ENCODE data around the gene THADA. TPM values are rescaled to one million over a fixed set of nuclear protein-coding genes. Genes with fewer than 3 reads are reported as not detected.

The THADA gene
- total RNA-seq, 1 donor from 2014 or later: 19.4 TPM

DNA sequence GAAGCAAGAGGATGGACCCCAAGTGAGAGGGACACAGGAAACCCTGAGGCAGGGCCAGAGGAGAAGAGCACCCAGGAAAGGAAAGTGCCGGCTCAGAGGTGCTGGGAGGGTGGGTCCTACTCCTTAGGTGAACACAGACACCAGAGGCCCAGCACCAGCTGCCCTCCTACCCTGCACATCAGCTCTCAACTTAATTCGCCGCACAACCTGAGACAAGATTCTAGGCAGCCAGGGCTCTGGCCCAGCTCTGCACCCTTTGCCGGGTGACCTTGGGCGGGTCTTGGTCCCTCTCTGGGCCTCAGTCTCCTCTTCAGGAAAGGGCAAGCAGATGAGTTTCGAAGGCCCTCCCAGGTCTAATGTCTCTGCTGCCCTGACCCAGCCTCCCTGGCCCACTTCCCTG, 397.6 kb downstream of the THADA start:
- peaks cover 3% of the 10 kb centered on the region for H3K27me3 Mint-ChIP-seq (ENCODE audit: unreplicated experiment)
- H3K4me3 Mint-ChIP-seq (ENCODE audit: unreplicated experiment): no peak overlapping the region
- H3K36me3 Mint-ChIP-seq (ENCODE audit: low read depth, unreplicated experiment): peaks cover 4% of the 10 kb centered on the region
- no peak overlapping the region for H3K27ac Mint-ChIP-seq (ENCODE audit: unreplicated experiment)
- peaks cover 7% of the 10 kb centered on the region for H3K4me1 Mint-ChIP-seq (ENCODE audit: unreplicated experiment)
- TF ChIP-seq, protein P1, sequence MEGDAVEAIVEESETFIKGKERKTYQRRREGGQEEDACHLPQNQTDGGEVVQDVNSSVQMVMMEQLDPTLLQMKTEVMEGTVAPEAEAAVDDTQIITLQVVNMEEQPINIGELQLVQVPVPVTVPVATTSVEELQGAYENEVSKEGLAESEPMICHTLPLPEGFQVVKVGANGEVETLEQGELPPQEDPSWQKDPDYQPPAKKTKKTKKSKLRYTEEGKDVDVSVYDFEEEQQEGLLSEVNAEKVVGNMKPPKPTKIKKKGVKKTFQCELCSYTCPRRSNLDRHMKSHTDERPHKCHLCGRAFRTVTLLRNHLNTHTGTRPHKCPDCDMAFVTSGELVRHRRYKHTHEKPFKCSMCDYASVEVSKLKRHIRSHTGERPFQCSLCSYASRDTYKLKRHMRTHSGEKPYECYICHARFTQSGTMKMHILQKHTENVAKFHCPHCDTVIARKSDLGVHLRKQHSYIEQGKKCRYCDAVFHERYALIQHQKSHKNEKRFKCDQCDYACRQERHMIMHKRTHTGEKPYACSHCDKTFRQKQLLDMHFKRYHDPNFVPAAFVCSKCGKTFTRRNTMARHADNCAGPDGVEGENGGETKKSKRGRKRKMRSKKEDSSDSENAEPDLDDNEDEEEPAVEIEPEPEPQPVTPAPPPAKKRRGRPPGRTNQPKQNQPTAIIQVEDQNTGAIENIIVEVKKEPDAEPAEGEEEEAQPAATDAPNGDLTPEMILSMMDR (IDR thresholded peaks at IDR 0.05; ENCODE audit: unreplicated experiment): no peak
- DNase-seq (ENCODE audit: low spot score): no peak
- no peaks in the 10 kb centered on the region for H3K9me3 Mint-ChIP-seq (ENCODE audit: unreplicated experiment)

DNA sequence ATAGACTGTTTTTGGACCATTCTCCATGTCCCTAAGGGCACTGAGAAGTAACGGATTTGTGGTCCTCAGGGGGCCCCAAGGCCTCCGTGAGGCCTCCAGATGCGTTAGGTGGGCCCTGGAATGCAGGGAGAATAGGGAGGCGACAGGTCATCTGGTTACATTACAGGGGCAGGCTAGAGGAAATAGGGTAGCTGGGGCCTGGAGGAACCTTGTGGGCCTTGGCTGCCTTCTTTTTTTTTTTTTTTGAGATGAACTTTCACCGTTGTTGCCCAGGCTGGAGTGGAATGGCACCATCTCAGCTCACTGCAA, 398.3 kb downstream of the THADA start:
- H3K27ac Mint-ChIP-seq (ENCODE audit: unreplicated experiment): no peak overlapping the region
- no peak overlapping the region for H3K4me3 Mint-ChIP-seq (ENCODE audit: unreplicated experiment)
- peaks cover 7% of the 10 kb centered on the region for H3K4me1 Mint-ChIP-seq (ENCODE audit: unreplicated experiment)
- H3K36me3 Mint-ChIP-seq (ENCODE audit: low read depth, unreplicated experiment): peaks cover 3% of the 10 kb centered on the region
- no peaks in the 10 kb centered on the region for H3K9me3 Mint-ChIP-seq (ENCODE audit: unreplicated experiment)
- TF ChIP-seq, protein P1 (IDR thresholded peaks at IDR 0.05; ENCODE audit: unreplicated experiment): no peak
- DNase-seq (ENCODE audit: low spot score): no peak
- H3K27me3 Mint-ChIP-seq (ENCODE audit: unreplicated experiment): peaks cover 3% of the 10 kb centered on the region

DNA sequence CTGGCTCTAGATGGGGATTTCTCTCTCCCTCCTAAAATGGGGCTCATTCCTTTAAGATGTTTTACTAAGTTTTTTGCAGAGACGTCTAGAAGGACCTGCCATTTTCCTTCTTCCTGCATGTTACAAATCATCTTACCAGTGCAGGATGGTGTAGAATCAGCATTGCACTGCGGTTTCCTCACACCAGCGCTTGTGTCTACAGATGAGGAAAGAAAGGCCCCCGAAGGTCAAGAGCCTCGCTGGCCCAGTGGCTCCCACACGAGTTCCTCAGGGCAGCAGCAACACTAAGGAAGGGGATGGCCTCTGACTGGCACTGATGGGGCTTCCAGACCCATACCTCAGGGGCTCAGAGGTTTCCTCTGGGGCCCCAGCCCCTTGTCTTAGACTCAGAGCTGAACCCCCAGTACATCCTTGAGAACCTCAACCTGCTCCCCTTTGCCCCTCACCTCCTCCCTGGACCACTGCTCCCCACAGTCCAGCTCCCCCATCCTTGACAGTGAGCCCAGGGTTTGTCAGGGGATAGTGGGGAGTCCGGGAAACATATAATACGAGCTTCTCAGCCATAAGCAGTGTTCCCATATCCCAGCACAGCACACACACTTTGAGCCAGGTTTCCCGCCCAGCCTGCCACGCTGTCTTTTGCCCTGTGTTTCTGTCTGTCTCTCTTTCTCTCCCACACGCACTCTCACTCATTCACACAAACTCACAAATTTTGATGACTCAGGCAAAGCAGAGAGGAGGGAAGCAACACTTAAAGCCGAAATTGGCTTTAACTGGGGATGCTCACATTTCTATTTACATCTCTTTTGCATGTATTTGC, 398.9 kb downstream of the THADA start:
- TF ChIP-seq, protein P1 (IDR thresholded peaks at IDR 0.05; ENCODE audit: unreplicated experiment): no peak
- Mint-ChIP-seq H3K4me1 (ENCODE audit: unreplicated experiment) (peaks cover 7% of the 10 kb centered on the region), H3K27ac (ENCODE audit: unreplicated experiment) (no peak overlapping the region), H3K27me3 (ENCODE audit: unreplicated experiment) (peaks cover 3% of the 10 kb centered on the region), H3K4me3 (ENCODE audit: unreplicated experiment) (no peak overlapping the region), H3K9me3 (ENCODE audit: unreplicated experiment) (no peaks in the 10 kb centered on the region), H3K36me3 (ENCODE audit: low read depth, unreplicated experiment) (no peaks in the 10 kb centered on the region)
- DNase-seq (ENCODE audit: low spot score): no peak

DNA sequence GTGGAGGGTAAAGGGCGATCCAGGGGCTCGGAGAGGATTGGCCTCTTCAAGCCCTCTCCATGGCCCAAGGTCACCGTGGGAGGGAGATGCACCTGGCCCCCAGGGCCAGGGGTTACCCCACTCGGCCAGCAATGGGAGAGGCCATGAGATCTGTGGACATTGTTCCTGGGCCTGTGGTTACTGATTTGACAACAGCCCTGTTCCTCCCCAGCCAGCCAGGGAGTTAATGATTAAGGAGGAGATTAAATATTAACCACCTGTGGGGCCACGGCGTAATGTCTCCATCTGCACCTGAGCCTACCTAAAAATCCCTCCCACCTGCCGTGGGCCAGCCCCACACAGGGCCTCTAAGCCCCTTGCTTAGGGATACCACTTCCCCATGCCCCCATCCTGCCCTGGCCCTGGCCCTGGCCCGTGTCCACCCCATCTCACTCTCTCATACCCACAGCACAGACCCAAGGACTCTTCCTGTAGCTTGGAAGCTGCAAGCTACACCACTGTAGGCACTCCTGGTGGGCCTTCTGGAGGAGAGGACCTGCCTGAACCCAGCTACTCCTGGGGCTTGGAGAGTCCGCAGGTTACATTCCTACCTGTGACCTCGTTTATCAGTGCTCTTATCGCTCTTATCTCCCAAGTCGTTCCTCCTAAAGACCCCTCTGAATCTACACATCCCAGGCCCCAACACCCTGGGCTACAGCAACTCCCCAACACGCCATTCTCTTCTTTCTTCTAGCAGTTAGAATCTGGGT, 401.5 kb downstream of the THADA start:
- TF ChIP-seq, protein P1 (IDR thresholded peaks at IDR 0.05; ENCODE audit: unreplicated experiment): no peak
- H3K27ac Mint-ChIP-seq (ENCODE audit: unreplicated experiment): no peak overlapping the region
- H3K27me3 Mint-ChIP-seq (ENCODE audit: unreplicated experiment): peaks cover 3% of the 10 kb centered on the region
- H3K9me3 Mint-ChIP-seq (ENCODE audit: unreplicated experiment): no peaks in the 10 kb centered on the region
- no peak overlapping the region for H3K4me3 Mint-ChIP-seq (ENCODE audit: unreplicated experiment)
- H3K4me1 Mint-ChIP-seq (ENCODE audit: unreplicated experiment): peaks cover 7% of the 10 kb centered on the region
- no peaks in the 10 kb centered on the region for H3K36me3 Mint-ChIP-seq (ENCODE audit: low read depth, unreplicated experiment)
- no peak for DNase-seq (ENCODE audit: low spot score)

DNA sequence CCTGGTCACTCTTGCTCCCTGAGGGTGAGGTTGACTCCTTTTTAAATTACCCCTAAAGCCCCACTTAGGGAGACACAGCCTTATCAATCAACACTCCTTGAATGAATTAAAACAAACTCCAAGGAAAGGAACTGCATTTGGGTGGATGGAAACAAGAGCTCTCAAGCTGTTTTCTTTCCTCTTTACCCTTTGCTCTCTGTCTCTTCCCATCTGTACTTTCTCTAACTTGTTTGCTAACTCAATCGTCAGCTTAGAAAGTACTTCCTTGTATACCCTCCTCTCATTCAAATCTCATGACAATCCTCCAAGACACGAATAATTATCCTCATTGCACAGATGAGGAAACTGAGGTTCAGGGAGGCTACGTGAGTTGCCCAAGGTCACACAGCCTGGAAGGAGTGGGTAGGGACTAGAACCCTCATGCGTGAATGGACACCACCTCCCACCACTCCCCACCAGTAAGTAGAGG, 402.2 kb downstream of the THADA start:
- peaks cover 7% of the 10 kb centered on the region for H3K4me1 Mint-ChIP-seq (ENCODE audit: unreplicated experiment)

More for the DNA sequence above, 402.2 kb downstream of the THADA start:
- Mint-ChIP-seq H3K9me3 (ENCODE audit: unreplicated experiment) (no peaks in the 10 kb centered on the region), H3K36me3 (ENCODE audit: low read depth, unreplicated experiment) (no peaks in the 10 kb centered on the region), H3K27me3 (ENCODE audit: unreplicated experiment) (peaks cover 7% of the 10 kb centered on the region), H3K27ac (ENCODE audit: unreplicated experiment) (no peak overlapping the region), H3K4me3 (ENCODE audit: unreplicated experiment) (no peak overlapping the region)
- DNase-seq (ENCODE audit: low spot score): no peak
- TF ChIP-seq, protein P1 (IDR thresholded peaks at IDR 0.05; ENCODE audit: unreplicated experiment): no peak
